Stimulated activated CD8-positive, alpha-beta memory T cell treated with anti-CD3 and anti-CD28 coated beads, Interleukin-7, amount 100 ng/mL, for 1 hour (primary cell): ENCODE measurements around the gene HSPA1L.
"Not testable (repeated sequence)": the region's sequence is repeated elsewhere in the genome, so short reads cannot be mapped to it uniquely, and the experiment has no call there.

ENCODE experiments used
- DNase-seq, 2 donors: peaks; one replicate each; pipeline ENCODE4 v3.0.0-alpha.2; 2020; ENCODE audit warnings: low read depth in 2 of 2

HSPA1L gene

GRCh38 chr6:31813465-31813849 is 1.6 kb downstream of the HSPA1L start:
- no peak for DNase-seq

- DNase-seq, result no peak
Observed at GRCh38 chr6:31811645-31812044, 3.4 kb downstream of the HSPA1L start.

- DNase-seq, result not testable (repeated sequence)
Observed at GRCh38 chr6:31808599-31808998, 6.5 kb downstream of the HSPA1L start.

GRCh38 chr6:31806470-31807272 is 8.4 kb downstream of the HSPA1L start, which contains the start of gene LSM2:
TSS of gene LSM2 (minus strand) at chr6:31806966. CDS start at chr6:31806757, 209 bp downstream.
- DNase-seq, result peak; percentile 92 to 95

- no peak for DNase-seq
Observed at GRCh38 chr6:31805939-31806469, 9.1 kb downstream of the HSPA1L start.

- not testable (repeated sequence) for DNase-seq
Observed at GRCh38 chr6:31801031-31801927, 13.8 kb downstream of the HSPA1L start.

GRCh38 chr6:31799781-31800180 is 15.3 kb downstream of the HSPA1L start:
- no peak for DNase-seq

GRCh38 chr6:31797588-31797987 is 17.5 kb downstream of the HSPA1L start:
- no peak for DNase-seq

GRCh38 chr6:31796993-31797385 is 18.1 kb downstream of the HSPA1L start:
- no peak for DNase-seq

GRCh38 chr6:31795616-31796298 is 19.3 kb downstream of the HSPA1L start, which contains the start of gene VARS1:
TSS of gene VARS1 (minus strand) at chr6:31795752. CDS start at chr6:31795217, 535 bp downstream.
- DNase-seq, result peak; percentile 66

- DNase-seq, result no peak
Observed at GRCh38 chr6:31794866-31795615, 20.0 kb downstream of the HSPA1L start.

GRCh38 chr6:31794294-31794865 is 20.7 kb downstream of the HSPA1L start:
- no peak for DNase-seq

- not testable (repeated sequence) for DNase-seq
Observed at GRCh38 chr6:31793927-31794245, 21.2 kb downstream of the HSPA1L start.

GRCh38 chr6:31792761-31793171 is 22.3 kb downstream of the HSPA1L start:
- DNase-seq, result no peak

- DNase-seq, result no peak
Observed at GRCh38 chr6:31792090-31792374, 23.1 kb downstream of the HSPA1L start.

GRCh38 chr6:31791324-31792089 is 23.6 kb downstream of the HSPA1L start:
- no peak for DNase-seq

GRCh38 chr6:31785475-31785874 is 29.6 kb downstream of the HSPA1L start:
- DNase-seq, result no peak

- no peak for DNase-seq
Observed at GRCh38 chr6:31784098-31784925, 30.8 kb downstream of the HSPA1L start.

- DNase-seq, result no peak
Observed at GRCh38 chr6:31782126-31782855, 32.8 kb downstream of the HSPA1L start.
